HUES48 (cell line): Measurements from ENCODE around the gene PHLDA2.
"Not testable (repeated sequence)": the region's sequence is repeated elsewhere in the genome, so short reads cannot be mapped to it uniquely, and the experiment has no call there.

Experiments used
- H3K27ac ChIP-seq: one replicate; pipeline ENCODE4 v1.7.0; 2013; ENCODE audit warnings: low read depth, low read length, inconsistent platforms
- H3K27me3 ChIP-seq: 2 replicates; pipeline ENCODE4 v1.6.1; 2013; ENCODE audit warnings: mild to moderate bottlenecking, low read length; ENCODE audit not compliant: control insufficient read depth, insufficient read depth
- H3K36me3 ChIP-seq: 2 replicates; pipeline ENCODE4 v1.6.1; 2013; ENCODE audit warnings: low read length; ENCODE audit not compliant: control insufficient read depth, insufficient read depth
- H3K4me1 ChIP-seq: 2 replicates; pipeline ENCODE4 v1.6.1; 2013; ENCODE audit warnings: mild to moderate bottlenecking, low read length; ENCODE audit not compliant: control insufficient read depth, insufficient read depth
- H3K4me3 ChIP-seq: 2 replicates; pipeline ENCODE4 v1.5.1; 2013; ENCODE audit warnings: mild to moderate bottlenecking, low read depth, low read length
- H3K9ac ChIP-seq: 2 replicates; pipeline ENCODE4 v1.6.1; 2013; ENCODE audit warnings: mild to moderate bottlenecking, low read depth, low read length, moderate library complexity
- H3K9me3 ChIP-seq: 2 replicates; pipeline ENCODE4 v1.6.1; 2013; ENCODE audit warnings: low read length; ENCODE audit not compliant: control insufficient read depth, insufficient read depth

The PHLDA2 gene

DNA sequence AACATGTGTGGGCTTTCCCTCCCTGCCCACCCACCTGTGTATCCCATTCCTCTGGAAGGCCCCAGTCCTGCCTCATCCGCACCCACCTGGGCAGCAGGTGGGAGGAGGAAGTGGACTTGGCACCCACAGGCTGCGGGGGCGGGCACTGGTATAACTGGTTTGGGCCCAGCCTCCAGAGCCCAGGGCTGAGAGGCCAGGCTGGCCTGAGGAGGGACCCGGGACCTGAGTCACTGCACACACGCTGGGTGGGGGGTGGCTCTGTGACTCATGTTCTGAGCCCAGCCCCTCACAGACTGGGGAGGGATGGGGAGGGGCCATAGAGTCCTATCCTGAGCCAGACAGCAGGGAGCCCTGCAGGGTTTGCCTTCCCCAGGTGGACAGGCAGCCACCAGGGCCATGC lies 16.7 kb downstream of the PHLDA2 start:
- Histone ChIP-seq H3K9ac (no peak overlapping the region), H3K4me3 (no peak overlapping the region), H3K9me3 (no peaks in the 10 kb centered on the region), H3K27me3 (0 out of 2 replicates have a peak, but pooled peaks cover 2% of the 10 kb centered on the region), H3K4me1 (0 out of 2 replicates have a peak, but pooled peaks cover 10% of the 10 kb centered on the region), H3K27ac (peak overlapping the region; percentile 51), H3K36me3 (no peaks in the 10 kb centered on the region)

- 0 out of 2 replicates have a peak, but pooled peaks cover 2% of the 10 kb centered on the region for H3K27me3 ChIP-seq
- no peak overlapping the region for H3K9ac ChIP-seq
- H3K4me1 ChIP-seq: 0 out of 2 replicates have a peak, but pooled peaks cover 10% of the 10 kb centered on the region
- H3K27ac ChIP-seq: no peak overlapping the region
- no peaks in the 10 kb centered on the region for H3K36me3 ChIP-seq
- H3K4me3 ChIP-seq: no peak overlapping the region
- H3K9me3 ChIP-seq: no peaks in the 10 kb centered on the region
Observed at GRCh38 chr11:2911785-2912391, 17.3 kb downstream of the PHLDA2 start.

GRCh38 chr11:2911088-2911784 lies 18.0 kb downstream of the PHLDA2 start:
- no peak overlapping the region for H3K4me3 ChIP-seq
- H3K36me3 ChIP-seq: no peaks in the 10 kb centered on the region
- H3K4me1 ChIP-seq: 0 out of 2 replicates have a peak, but pooled peaks cover 10% of the 10 kb centered on the region
- H3K27ac ChIP-seq: no peak overlapping the region
- H3K27me3 ChIP-seq: 0 out of 2 replicates have a peak, but pooled peaks cover 2% of the 10 kb centered on the region
- H3K9ac ChIP-seq: no peak overlapping the region
- H3K9me3 ChIP-seq: no peaks in the 10 kb centered on the region

DNA sequence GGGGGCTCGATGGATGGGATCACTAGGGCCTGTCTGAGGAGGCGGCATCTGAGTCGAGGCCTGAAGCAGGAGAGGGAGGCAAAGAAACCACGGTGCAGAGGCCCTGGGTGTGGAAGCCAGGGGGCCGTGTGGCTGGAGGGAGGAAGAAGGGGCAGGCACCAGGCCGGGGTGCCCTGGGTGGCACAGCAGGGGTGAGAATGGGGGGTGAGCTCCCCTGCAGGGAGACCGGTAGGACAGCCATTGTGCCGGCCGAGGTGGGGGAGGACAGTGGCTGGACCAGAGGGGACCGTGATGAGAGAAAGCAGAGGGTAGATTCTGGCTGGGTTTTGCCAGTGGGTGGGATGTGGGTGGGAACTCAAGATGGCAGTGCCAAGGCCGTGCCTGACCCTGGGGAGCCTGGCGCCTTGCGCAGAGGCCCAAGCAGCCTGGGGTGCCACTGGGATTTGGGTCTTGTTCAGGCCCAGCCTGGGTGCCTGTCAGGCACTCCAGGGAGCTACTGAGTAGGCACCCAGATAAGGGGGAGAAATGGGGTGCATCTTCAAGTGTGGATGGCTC lies 18.7 kb downstream of the PHLDA2 start:
- Histone ChIP-seq H3K4me1 (0 out of 2 replicates have a peak, but pooled peaks cover 10% of the 10 kb centered on the region), H3K27me3 (no peaks in the 10 kb centered on the region), H3K4me3 (no peak overlapping the region), H3K36me3 (no peaks in the 10 kb centered on the region), H3K27ac (no peak overlapping the region), H3K9me3 (no peaks in the 10 kb centered on the region), H3K9ac (no peak overlapping the region)

DNA sequence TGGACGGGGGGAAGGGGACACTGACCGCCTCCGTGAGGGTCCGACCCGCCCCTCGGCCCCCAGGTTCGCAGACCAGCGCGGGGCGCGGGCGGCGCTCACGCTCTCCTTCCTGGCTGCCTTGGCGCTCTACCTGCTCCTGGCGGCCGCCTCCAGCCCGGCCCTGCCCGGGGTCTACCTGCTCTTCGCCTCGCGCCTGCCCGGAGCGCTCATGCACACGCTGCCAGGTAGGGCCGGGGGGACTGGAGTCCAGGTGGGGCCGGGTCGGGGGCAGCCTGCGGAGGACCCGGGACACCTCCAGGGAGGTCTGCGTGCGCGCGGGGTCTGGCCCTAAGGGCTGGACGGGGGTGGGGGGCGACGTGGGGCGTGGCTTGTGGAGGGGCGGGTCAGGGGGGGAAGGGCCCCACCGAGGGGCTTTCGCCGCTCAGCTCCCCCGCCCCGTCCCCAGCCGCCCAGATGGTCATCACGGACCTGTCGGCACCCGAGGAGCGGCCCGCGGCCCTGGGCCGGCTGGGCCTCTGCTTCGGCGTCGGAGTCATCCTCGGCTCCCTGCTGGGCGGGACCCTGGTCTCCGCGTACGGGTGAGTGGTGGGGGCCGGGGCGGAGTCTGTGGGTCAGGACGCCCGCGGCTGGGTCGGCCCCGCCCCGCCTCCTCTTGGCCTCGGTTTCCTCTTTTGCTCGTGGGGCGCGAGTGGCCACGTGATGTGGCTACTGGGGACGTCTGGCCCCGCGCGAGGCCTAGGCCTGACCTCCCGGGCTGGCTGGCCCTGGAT lies 19.9 kb downstream of the PHLDA2 start:
- Histone ChIP-seq H3K27ac (no peak overlapping the region), H3K27me3 (no peaks in the 10 kb centered on the region), H3K36me3 (no peaks in the 10 kb centered on the region), H3K9me3 (no peaks in the 10 kb centered on the region), H3K9ac (no peak overlapping the region), H3K4me1 (0 out of 2 replicates have a peak, but pooled peaks cover 10% of the 10 kb centered on the region), H3K4me3 (no peak overlapping the region)

GRCh38 chr11:2908130-2908529 lies 21.1 kb downstream of the PHLDA2 start:
- no peak overlapping the region for H3K4me3 ChIP-seq
- no peaks in the 10 kb centered on the region for H3K27me3 ChIP-seq
- H3K27ac ChIP-seq: no peak overlapping the region
- peaks cover 10% of the 10 kb centered on the region for H3K4me1 ChIP-seq
- H3K36me3 ChIP-seq: no peaks in the 10 kb centered on the region
- no peak overlapping the region for H3K9ac ChIP-seq
- H3K9me3 ChIP-seq: no peaks in the 10 kb centered on the region

DNA sequence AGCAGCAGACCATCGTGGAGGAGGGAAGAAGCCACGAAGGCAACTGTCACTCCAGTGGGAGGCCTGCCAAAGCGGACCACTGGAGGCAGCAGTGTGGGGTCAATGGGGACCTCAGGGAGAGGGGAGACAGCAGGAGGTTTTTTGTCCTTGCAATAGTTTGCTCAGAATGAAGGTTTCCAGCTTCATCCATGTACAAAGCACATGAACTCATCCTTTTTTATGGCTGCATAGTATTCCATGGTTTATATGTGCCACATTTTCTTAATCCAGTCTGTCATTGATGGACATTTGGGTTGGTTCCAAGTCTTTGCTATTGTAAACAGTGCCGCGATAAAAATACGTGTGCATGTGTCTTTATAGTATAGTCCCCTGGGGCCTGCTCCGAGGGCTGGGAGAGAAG lies 23.9 kb downstream of the PHLDA2 start:
- H3K27ac ChIP-seq, H3K36me3 ChIP-seq, H3K4me3 ChIP-seq, H3K9me3 ChIP-seq, H3K27me3 ChIP-seq, H3K9ac ChIP-seq: not testable (repeated sequence)
- peaks cover 13% of the 10 kb centered on the region for H3K4me1 ChIP-seq

GRCh38 chr11:2904153-2905052 lies 24.8 kb downstream of the PHLDA2 start:
- no peak overlapping the region for H3K4me3 ChIP-seq
- H3K27ac ChIP-seq: no peak overlapping the region
- no peaks in the 10 kb centered on the region for H3K9me3 ChIP-seq
- no peak overlapping the region for H3K9ac ChIP-seq
- H3K27me3 ChIP-seq: peaks cover 13% of the 10 kb centered on the region
- peaks cover 13% of the 10 kb centered on the region for H3K4me1 ChIP-seq
- no peaks in the 10 kb centered on the region for H3K36me3 ChIP-seq

DNA sequence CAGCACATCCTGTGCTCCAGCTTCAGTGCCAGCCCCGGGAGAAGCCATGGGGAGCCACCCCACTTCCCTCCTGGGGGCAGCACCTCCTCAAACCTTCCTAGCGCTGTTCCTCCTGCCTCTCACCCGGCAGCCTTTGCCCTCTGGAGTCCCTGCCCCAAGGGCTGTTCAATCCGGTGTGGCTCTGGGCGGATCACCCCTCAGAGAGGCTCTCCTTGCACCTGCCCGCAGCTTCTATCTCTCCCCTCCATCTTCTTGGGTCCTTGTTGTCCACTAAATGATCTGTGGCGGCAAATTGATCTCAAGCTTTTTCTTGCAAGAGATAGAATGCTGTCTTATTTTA lies 25.6 kb downstream of the PHLDA2 start:
- Histone ChIP-seq H3K4me1 (peaks cover 13% of the 10 kb centered on the region), H3K27me3 (peaks cover 15% of the 10 kb centered on the region), H3K9ac (no peak overlapping the region), H3K9me3 (no peaks in the 10 kb centered on the region), H3K36me3 (no peaks in the 10 kb centered on the region), H3K27ac (no peak overlapping the region), H3K4me3 (no peak overlapping the region)
